ENCODE data around the gene GPLD1. TPM values are rescaled to one million over a fixed set of nuclear protein-coding genes. Genes with fewer than 3 reads are reported as not detected.
A peak's percentile ranks its signal among the peaks of the same experiment; 100 is the strongest.

Gene GPLD1
- total RNA-seq, 1 experiment from 2014 or later: 1.3 TPM

DNA sequence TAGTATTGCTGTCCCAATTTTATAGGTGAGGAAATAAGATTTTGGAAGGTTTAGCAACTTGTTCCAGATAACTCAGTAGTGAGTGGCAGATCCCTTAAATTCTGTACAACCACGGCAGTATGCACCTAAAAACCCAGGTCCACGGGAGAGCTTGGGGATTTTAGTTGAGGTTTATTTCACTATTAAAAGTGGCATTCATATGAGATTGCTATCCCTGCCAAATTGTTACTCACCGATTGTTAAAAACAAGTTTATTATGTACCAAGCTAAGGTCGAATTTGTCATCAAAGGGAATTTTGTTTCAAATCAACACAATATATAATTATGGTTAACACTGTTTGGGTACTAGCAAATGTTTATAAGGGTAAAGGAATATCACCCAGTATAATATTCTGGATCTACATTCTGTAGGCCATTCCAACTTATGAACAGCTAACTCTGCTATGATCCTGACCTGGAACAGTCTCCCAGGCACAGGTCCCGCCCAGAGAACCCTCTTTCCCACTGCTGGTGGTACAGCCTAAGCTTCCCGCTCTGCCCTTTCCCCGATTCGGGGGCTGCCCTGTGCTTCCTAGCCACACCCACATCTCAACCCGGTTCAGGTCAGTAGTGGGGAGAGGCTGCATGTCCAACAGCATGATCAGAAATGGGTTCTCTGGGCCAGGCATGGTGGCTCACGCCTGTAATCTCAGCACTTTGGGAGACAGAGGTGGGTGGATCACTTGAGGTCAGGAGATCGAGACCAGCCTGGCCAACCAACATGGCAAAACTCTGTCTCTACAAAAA lies 24.9 kb downstream of the GPLD1 start:
- POLR2A ChIA-PET (ENCODE audit: unreplicated experiment): interaction anchor here (0.6 kb wide), 1 partner anchor 1557 kb away, joined by 7 read pairs; a partner anchor contains a TSS
- H2AFZ ChIP-seq (ENCODE audit: low read length): no peak overlapping the region

DNA sequence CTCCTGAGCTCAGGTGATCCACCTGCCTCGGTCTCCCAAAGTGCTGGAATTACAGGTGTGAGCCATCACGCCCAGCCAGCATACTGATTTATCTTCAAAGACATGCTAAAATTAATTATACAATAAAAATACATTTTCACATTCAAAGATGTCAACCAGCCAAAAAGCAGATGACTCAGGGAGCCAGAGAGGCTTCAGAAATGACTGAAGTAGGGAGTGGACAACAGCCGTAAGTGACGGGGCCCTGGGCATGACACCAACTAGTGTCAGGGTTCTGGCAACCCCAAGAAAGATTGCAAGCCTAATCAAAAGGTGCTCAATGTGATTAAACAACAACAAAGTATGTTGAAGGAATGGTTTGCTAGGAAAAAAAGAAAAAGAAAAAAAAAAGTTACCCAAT lies 28.4 kb downstream of the GPLD1 start:
- Histone ChIP-seq H3K9me3 (ENCODE audit: low read length) (no peaks in the 10 kb centered on the region), H3K9ac (ENCODE audit: low read length) (no peak overlapping the region), H2AFZ (ENCODE audit: low read length) (no peak overlapping the region), H3F3A (ENCODE audit: low read length, unreplicated experiment) (no peaks in the 10 kb centered on the region), H3K27ac (ENCODE audit: low read length) (no peak overlapping the region), H3K4me2 (ENCODE audit: low read length) (no peak overlapping the region), H3K4me3 (ENCODE audit: low read length) (no peak overlapping the region), H3K79me2 (ENCODE audit: low read length) (no peaks in the 10 kb centered on the region), H3K36me3 (ENCODE audit: low read depth, low read length) (no peaks in the 10 kb centered on the region), H3K27me3 (ENCODE audit: low read length) (no peaks in the 10 kb centered on the region), H3K4me1 (ENCODE audit: insufficient read depth, low read length) (peaks cover 5% of the 10 kb centered on the region; the same call in 1 of the 2 replicates), H4K20me1 (ENCODE audit: low read length) (no peaks in the 10 kb centered on the region), H3K9me2 (replicated peaks; ENCODE audit: low read length) (no peaks in the 10 kb centered on the region)
- DNase-seq (peak; percentile 29), ATAC-seq (peak; percentile 62)
- POLR2A ChIA-PET (ENCODE audit: unreplicated experiment): no interaction called here
- TF ChIP-seq EZH2phosphoT487 (IDR thresholded peaks at IDR 0.05; ENCODE audit: borderline replicate concordance, low read length) (no peak), EZH2 (IDR thresholded peaks at IDR 0.05; ENCODE audit: low read length, unreplicated experiment) (no peak)
- TF ChIP-seq, protein P1, sequence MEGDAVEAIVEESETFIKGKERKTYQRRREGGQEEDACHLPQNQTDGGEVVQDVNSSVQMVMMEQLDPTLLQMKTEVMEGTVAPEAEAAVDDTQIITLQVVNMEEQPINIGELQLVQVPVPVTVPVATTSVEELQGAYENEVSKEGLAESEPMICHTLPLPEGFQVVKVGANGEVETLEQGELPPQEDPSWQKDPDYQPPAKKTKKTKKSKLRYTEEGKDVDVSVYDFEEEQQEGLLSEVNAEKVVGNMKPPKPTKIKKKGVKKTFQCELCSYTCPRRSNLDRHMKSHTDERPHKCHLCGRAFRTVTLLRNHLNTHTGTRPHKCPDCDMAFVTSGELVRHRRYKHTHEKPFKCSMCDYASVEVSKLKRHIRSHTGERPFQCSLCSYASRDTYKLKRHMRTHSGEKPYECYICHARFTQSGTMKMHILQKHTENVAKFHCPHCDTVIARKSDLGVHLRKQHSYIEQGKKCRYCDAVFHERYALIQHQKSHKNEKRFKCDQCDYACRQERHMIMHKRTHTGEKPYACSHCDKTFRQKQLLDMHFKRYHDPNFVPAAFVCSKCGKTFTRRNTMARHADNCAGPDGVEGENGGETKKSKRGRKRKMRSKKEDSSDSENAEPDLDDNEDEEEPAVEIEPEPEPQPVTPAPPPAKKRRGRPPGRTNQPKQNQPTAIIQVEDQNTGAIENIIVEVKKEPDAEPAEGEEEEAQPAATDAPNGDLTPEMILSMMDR (conservative IDR thresholded peaks at IDR 0.05; ENCODE audit: low read depth, low read length): no peak
- intact Hi-C loops (cut with micrococcal nuclease): no loop called here
- CTCF ChIA-PET: no interaction called here
- no TSS peak for BruUV-seq (replicated peaks)

More for the DNA sequence above, 24.9 kb downstream of the GPLD1 start:
- Histone ChIP-seq H3K9ac (ENCODE audit: low read length) (no peak overlapping the region), H3K27ac (ENCODE audit: low read length) (no peak overlapping the region), H3F3A (ENCODE audit: low read length, unreplicated experiment) (no peaks in the 10 kb centered on the region), H3K4me3 (ENCODE audit: low read length) (no peak overlapping the region), H3K27me3 (ENCODE audit: low read length) (no peaks in the 10 kb centered on the region), H3K4me1 (ENCODE audit: insufficient read depth, low read length) (peaks cover 5% of the 10 kb centered on the region; the same call in 1 of the 2 replicates), H3K36me3 (ENCODE audit: low read depth, low read length) (no peaks in the 10 kb centered on the region), H4K20me1 (ENCODE audit: low read length) (no peaks in the 10 kb centered on the region), H3K9me2 (replicated peaks; ENCODE audit: low read length) (no peaks in the 10 kb centered on the region), H3K79me2 (ENCODE audit: low read length) (no peaks in the 10 kb centered on the region), H3K9me3 (ENCODE audit: low read length) (no peaks in the 10 kb centered on the region), H3K4me2 (ENCODE audit: low read length) (no peak overlapping the region)
- peak; percentile 58 for DNase-seq
- CTCF ChIA-PET: no interaction called here
- no TSS peak for BruUV-seq (replicated peaks)
- intact Hi-C loops (cut with micrococcal nuclease): no loop called here
- peak; percentile 79 for ATAC-seq
- TF ChIP-seq, protein P1 (conservative IDR thresholded peaks at IDR 0.05; ENCODE audit: low read depth, low read length): no peak
- no peak for TF ChIP-seq EZH2 (IDR thresholded peaks at IDR 0.05; ENCODE audit: low read length, unreplicated experiment)
- TF ChIP-seq EZH2phosphoT487 (IDR thresholded peaks at IDR 0.05; ENCODE audit: borderline replicate concordance, low read length): no peak

DNA sequence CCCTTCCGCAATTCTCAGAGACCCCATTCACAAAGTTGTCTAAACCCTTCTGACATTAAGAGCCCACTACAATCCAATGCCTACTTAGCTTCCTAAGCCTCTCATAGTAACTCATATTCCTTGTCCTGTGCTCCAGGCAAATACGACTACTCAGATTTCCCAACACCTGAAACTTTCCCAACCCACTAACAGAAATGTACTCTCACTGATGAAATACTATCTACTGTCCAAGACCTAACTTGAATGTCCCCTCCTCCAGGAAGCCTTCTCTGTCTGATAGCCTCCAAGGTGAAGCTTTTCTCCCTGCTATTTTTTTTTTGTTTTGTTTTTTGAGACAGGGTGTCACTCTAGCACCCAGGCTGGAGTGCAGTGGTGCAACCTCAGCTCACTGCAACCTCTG lies 30.4 kb downstream of the GPLD1 start:
- CTCF ChIA-PET: no interaction called here
- ATAC-seq: no peak

More for the DNA sequence above, 30.4 kb downstream of the GPLD1 start:
- Histone ChIP-seq H3K4me1 (ENCODE audit: insufficient read depth, low read length) (no peaks in the 10 kb centered on the region), H3K36me3 (ENCODE audit: low read depth, low read length) (no peaks in the 10 kb centered on the region), H3K27ac (ENCODE audit: low read length) (no peak overlapping the region), H2AFZ (ENCODE audit: low read length) (no peak overlapping the region), H3K9me3 (ENCODE audit: low read length) (no peaks in the 10 kb centered on the region), H4K20me1 (ENCODE audit: low read length) (no peaks in the 10 kb centered on the region), H3K27me3 (ENCODE audit: low read length) (no peaks in the 10 kb centered on the region), H3K9me2 (replicated peaks; ENCODE audit: low read length) (no peaks in the 10 kb centered on the region), H3K4me2 (ENCODE audit: low read length) (no peak overlapping the region), H3K9ac (ENCODE audit: low read length) (no peak overlapping the region), H3K4me3 (ENCODE audit: low read length) (no peak overlapping the region), H3K79me2 (ENCODE audit: low read length) (no peaks in the 10 kb centered on the region), H3F3A (ENCODE audit: low read length, unreplicated experiment) (no peaks in the 10 kb centered on the region)
- TF ChIP-seq EZH2 (IDR thresholded peaks at IDR 0.05; ENCODE audit: low read length, unreplicated experiment) (no peak), EZH2phosphoT487 (IDR thresholded peaks at IDR 0.05; ENCODE audit: borderline replicate concordance, low read length) (no peak)
- TF ChIP-seq, protein P1 (conservative IDR thresholded peaks at IDR 0.05; ENCODE audit: low read depth, low read length): no peak
- intact Hi-C loops (cut with micrococcal nuclease): no loop called here
- POLR2A ChIA-PET (ENCODE audit: unreplicated experiment): no interaction called here
- DNase-seq: no peak
- BruUV-seq (replicated peaks): no TSS peak
